OCI-LY1 (cell line): ENCODE measurements around the gene POF1B.

Experiments
- EZH2 ChIP-seq: fragments of 200-600 bp; sonication (generic), shearing (Covaris generic); IDR thresholded peaks from 2 replicates; pipeline ENCODE4 v1.8.0; 2017; ENCODE audit warnings: borderline replicate concordance, mixed run types, mild to moderate bottlenecking, antibody characterized with exemption, low read length, moderate library complexity, mixed read lengths
- TF ChIP-seq, protein P1 (sequence below): fragments of 200-600 bp; sonication (generic), shearing (Covaris generic); IDR thresholded peaks from 2 replicates; pipeline ENCODE4 v1.5.1; 2017; ENCODE audit warnings: mild to moderate bottlenecking, antibody characterized with exemption, low read length, moderate library complexity, mixed read lengths

GRCh38 chrX:85327060-85327333 lies 52.5 kb downstream of the POF1B start:
- TF ChIP-seq, protein P1, sequence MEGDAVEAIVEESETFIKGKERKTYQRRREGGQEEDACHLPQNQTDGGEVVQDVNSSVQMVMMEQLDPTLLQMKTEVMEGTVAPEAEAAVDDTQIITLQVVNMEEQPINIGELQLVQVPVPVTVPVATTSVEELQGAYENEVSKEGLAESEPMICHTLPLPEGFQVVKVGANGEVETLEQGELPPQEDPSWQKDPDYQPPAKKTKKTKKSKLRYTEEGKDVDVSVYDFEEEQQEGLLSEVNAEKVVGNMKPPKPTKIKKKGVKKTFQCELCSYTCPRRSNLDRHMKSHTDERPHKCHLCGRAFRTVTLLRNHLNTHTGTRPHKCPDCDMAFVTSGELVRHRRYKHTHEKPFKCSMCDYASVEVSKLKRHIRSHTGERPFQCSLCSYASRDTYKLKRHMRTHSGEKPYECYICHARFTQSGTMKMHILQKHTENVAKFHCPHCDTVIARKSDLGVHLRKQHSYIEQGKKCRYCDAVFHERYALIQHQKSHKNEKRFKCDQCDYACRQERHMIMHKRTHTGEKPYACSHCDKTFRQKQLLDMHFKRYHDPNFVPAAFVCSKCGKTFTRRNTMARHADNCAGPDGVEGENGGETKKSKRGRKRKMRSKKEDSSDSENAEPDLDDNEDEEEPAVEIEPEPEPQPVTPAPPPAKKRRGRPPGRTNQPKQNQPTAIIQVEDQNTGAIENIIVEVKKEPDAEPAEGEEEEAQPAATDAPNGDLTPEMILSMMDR, result no peak
- no peak for TF ChIP-seq EZH2
